OCI-LY1 (cell line): Measurements from ENCODE around the gene AUH.

ENCODE experiments used
- H2AFZ ChIP-seq: fragments of 200-600 bp; sonication (generic), shearing (Covaris generic); 2 replicates; pipeline ENCODE4 v1.6.0; 2014; ENCODE audit warnings: antibody characterized with exemption, mild to moderate bottlenecking, low read length
- H3F3A ChIP-seq: fragments of 200-600 bp; sonication (generic), shearing (Covaris generic); 2 replicates; pipeline ENCODE4 v1.6.0; 2014; ENCODE audit warnings: mild to moderate bottlenecking, antibody characterized with exemption, low read length, moderate library complexity; ENCODE audit not compliant: insufficient read depth
- H3K27ac ChIP-seq: fragments of 200-600 bp; sonication (generic); 2 replicates; pipeline ENCODE4 v1.5.1; 2014; ENCODE audit warnings: low read length, mixed run types, mild to moderate bottlenecking, low read depth; ENCODE audit not compliant: poor library complexity, severe bottlenecking
- H3K27me3 ChIP-seq: fragments of 200-600 bp; sonication (generic); 2 replicates; pipeline ENCODE4 v1.6.0; 2014; ENCODE audit warnings: antibody characterized with exemption, mild to moderate bottlenecking, low read length, moderate library complexity; ENCODE audit not compliant: insufficient read depth
- H3K36me3 ChIP-seq: fragments of 200-600 bp; sonication (generic); 2 replicates; pipeline ENCODE4 v1.6.1; 2014; ENCODE audit warnings: mild to moderate bottlenecking, antibody characterized with exemption, low read length, moderate library complexity, mixed read lengths; ENCODE audit not compliant: insufficient read depth
- H3K4me1 ChIP-seq: fragments of 200-600 bp; sonication (generic); 2 replicates; pipeline ENCODE4 v1.5.1; 2014; ENCODE audit warnings: mild to moderate bottlenecking, low read length, moderate library complexity; ENCODE audit not compliant: insufficient read depth, severe bottlenecking
- H3K4me2 ChIP-seq: fragments of 200-600 bp; sonication (generic), shearing (Covaris generic); 2 replicates; pipeline ENCODE4 v1.6.1; 2014; ENCODE audit warnings: low read length
- H3K4me3 ChIP-seq: fragments of 200-600 bp; sonication (generic); 2 replicates; pipeline ENCODE4 v1.5.1; 2014; ENCODE audit warnings: low read length, low read depth, mild to moderate bottlenecking, mixed read lengths; ENCODE audit not compliant: poor library complexity, severe bottlenecking
- H3K79me2 ChIP-seq: fragments of 200-600 bp; shearing (Covaris generic); 2 replicates; pipeline ENCODE4 v1.6.1; 2016; ENCODE audit warnings: mixed run types, low read length, mixed read lengths; ENCODE audit not compliant: insufficient read depth
- H3K9ac ChIP-seq: fragments of 200-600 bp; sonication (generic), shearing (Covaris generic); 2 replicates; pipeline ENCODE4 v1.6.1; 2014; ENCODE audit warnings: mild to moderate bottlenecking, low read length, mixed read lengths
- H3K9me2 ChIP-seq: fragments of 200-600 bp; sonication (generic), shearing (Covaris generic); 2 replicates; pipeline ENCODE4 v1.6.1; 2014; ENCODE audit warnings: low read depth, mild to moderate bottlenecking, low read length, mixed read lengths
- H3K9me3 ChIP-seq: fragments of 200-600 bp; shearing (Covaris generic); 2 replicates; pipeline ENCODE4 v1.6.1; 2014; ENCODE audit warnings: low read length, mixed read lengths
- H4K20me1 ChIP-seq: fragments of 200-600 bp; sonication (generic), shearing (Covaris generic); 2 replicates; pipeline ENCODE4 v1.6.0; 2016; ENCODE audit warnings: mild to moderate bottlenecking, low read length; ENCODE audit not compliant: insufficient read depth
- EZH2 ChIP-seq: fragments of 200-600 bp; sonication (generic), shearing (Covaris generic); IDR thresholded peaks from 2 replicates; pipeline ENCODE4 v1.8.0; 2017; ENCODE audit warnings: borderline replicate concordance, mixed run types, mild to moderate bottlenecking, antibody characterized with exemption, low read length, moderate library complexity, mixed read lengths
- TF ChIP-seq, protein P1 (sequence below): fragments of 200-600 bp; sonication (generic), shearing (Covaris generic); IDR thresholded peaks from 2 replicates; pipeline ENCODE4 v1.5.1; 2017; ENCODE audit warnings: mild to moderate bottlenecking, antibody characterized with exemption, low read length, moderate library complexity, mixed read lengths

Gene AUH

DNA sequence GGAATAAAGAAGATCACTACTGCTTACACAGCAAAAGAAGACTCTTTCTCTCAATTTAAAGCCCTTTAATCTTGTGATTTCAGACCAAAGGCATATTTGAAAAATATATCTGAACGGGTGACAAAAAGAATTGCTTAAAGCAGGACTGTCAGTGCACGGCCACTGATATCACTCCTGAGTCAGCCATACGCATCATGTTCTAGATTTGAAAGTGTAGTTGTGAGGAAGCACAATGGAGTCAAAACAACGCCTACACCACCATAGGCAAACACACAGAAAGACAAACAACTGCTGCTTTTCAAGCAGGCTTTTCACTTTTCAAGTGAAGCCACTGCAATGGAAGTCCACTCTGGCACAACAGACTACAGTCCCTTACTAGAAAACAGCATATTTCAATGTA lies 141.7 kb downstream of the AUH start:
- H3K4me2 ChIP-seq: no peak overlapping the region
- no peak overlapping the region for H3K4me3 ChIP-seq
- H3F3A ChIP-seq: no peaks in the 10 kb centered on the region
- H3K9me2 ChIP-seq: no peaks in the 10 kb centered on the region
- H3K27me3 ChIP-seq: no peaks in the 10 kb centered on the region
- no peaks in the 10 kb centered on the region for H3K9me3 ChIP-seq
- H3K27ac ChIP-seq: no peak overlapping the region
- no peaks in the 10 kb centered on the region for H3K4me1 ChIP-seq
- TF ChIP-seq, protein P1, sequence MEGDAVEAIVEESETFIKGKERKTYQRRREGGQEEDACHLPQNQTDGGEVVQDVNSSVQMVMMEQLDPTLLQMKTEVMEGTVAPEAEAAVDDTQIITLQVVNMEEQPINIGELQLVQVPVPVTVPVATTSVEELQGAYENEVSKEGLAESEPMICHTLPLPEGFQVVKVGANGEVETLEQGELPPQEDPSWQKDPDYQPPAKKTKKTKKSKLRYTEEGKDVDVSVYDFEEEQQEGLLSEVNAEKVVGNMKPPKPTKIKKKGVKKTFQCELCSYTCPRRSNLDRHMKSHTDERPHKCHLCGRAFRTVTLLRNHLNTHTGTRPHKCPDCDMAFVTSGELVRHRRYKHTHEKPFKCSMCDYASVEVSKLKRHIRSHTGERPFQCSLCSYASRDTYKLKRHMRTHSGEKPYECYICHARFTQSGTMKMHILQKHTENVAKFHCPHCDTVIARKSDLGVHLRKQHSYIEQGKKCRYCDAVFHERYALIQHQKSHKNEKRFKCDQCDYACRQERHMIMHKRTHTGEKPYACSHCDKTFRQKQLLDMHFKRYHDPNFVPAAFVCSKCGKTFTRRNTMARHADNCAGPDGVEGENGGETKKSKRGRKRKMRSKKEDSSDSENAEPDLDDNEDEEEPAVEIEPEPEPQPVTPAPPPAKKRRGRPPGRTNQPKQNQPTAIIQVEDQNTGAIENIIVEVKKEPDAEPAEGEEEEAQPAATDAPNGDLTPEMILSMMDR: no peak
- no peak for TF ChIP-seq EZH2
- H3K9ac ChIP-seq: no peak overlapping the region
- H3K36me3 ChIP-seq: no peaks in the 10 kb centered on the region
- H3K79me2 ChIP-seq: no peaks in the 10 kb centered on the region
- no peaks in the 10 kb centered on the region for H4K20me1 ChIP-seq
- H2AFZ ChIP-seq: no peak overlapping the region

DNA sequence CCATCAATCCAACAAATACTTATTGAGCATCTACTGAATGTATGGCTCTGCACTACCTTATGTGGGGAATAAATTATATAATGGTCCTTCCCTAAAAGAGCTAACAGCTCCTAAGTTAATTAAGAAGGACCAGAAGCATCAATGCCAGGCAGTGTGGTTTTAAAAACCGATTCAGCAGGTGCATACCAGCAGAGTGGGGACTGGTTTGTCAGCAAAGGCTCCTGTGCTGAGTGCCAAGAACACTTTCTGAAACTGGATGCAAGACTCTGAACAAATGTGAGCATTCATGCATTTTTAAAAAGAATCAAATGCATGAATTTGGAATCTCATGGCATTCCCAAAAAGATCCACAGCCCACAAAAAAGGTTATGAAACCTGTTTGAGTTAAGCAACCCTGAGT lies 142.2 kb downstream of the AUH start:
- Histone ChIP-seq H3K4me3 (no peak overlapping the region), H3F3A (no peaks in the 10 kb centered on the region), H3K4me1 (no peaks in the 10 kb centered on the region), H3K36me3 (no peaks in the 10 kb centered on the region), H3K9me2 (no peaks in the 10 kb centered on the region), H3K4me2 (no peak overlapping the region), H3K27ac (no peak overlapping the region), H3K9me3 (no peaks in the 10 kb centered on the region), H4K20me1 (no peaks in the 10 kb centered on the region), H3K27me3 (no peaks in the 10 kb centered on the region), H2AFZ (no peak overlapping the region), H3K9ac (no peak overlapping the region), H3K79me2 (no peaks in the 10 kb centered on the region)
- TF ChIP-seq, protein P1: no peak
- no peak for TF ChIP-seq EZH2

DNA sequence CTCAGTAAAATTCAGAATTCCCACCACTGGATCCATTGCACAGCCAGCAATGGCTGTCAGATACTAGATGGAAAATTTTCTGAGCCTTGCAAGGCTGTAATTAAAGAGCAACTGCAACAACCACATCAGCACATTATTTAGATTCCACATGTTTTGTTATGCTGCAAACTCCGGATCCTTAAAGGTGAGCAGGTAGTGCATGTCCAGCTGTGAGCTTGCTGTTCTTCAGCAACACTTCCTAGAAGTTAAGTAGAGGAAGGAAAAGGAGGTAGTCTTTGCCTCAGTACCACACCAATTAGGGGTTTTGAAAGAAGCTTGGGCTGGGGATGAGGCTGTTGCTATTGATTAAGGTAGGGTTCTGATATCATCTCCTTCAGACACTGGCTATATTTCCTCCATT lies 144.3 kb downstream of the AUH start:
- no peak overlapping the region for H2AFZ ChIP-seq
- H3K79me2 ChIP-seq: no peaks in the 10 kb centered on the region
- H3K36me3 ChIP-seq: no peaks in the 10 kb centered on the region
- no peaks in the 10 kb centered on the region for H3F3A ChIP-seq
- no peak overlapping the region for H3K4me2 ChIP-seq
- H3K27me3 ChIP-seq: no peaks in the 10 kb centered on the region
- H3K9me2 ChIP-seq: no peaks in the 10 kb centered on the region
- TF ChIP-seq, protein P1: no peak
- TF ChIP-seq EZH2: no peak
- no peaks in the 10 kb centered on the region for H4K20me1 ChIP-seq
- no peak overlapping the region for H3K27ac ChIP-seq
- no peak overlapping the region for H3K9ac ChIP-seq
- no peaks in the 10 kb centered on the region for H3K9me3 ChIP-seq
- H3K4me3 ChIP-seq: no peak overlapping the region
- H3K4me1 ChIP-seq: no peaks in the 10 kb centered on the region
